Measurements from ENCODE around the gene KMT2C. TPM values are rescaled to one million over a fixed set of nuclear protein-coding genes. Genes with fewer than 3 reads are reported as not detected.

Gene KMT2C
- polyA plus RNA-seq (2012; ENCODE audit: insufficient read depth, insufficient read length, low read depth): 35.5 TPM

DNA sequence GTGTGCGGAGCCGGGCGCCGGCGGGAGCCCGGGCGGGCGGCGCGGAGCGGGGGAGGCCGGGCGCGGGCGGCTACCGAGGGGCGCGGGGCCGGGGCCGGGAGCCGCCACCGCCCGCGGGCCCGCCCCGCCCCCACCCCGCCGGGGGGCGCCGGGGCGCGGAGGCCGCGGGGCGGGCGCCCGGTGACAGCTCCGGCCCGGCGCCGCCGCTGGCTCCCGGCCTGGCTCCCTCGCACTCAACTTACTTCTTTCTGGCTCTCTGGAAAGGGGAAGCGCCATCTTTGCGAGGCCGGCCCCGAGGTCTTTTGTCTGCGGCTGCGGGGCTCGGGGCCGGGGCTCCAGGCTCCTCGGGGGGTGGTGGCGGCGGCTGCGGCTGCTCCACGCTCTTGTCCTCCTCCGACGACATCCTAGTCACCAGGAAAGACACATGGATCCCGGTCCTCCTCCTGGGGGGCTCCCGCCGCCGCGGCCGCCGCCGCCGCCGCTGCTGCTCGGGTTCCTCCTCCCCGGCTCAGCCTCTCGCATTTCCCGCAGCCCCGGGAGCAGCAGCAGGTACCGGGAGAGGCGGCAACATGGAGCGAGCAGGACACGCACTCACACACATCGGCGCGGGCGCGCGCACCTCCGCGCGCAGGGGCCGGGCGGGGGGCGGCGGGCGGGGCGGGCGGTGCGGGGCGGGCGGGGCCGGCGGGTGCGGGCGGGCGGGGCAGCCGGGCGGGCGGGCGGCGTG, at the start of gene KMT2C:
Gene KMT2C (minus strand): TSS at position 620 of the 727 bp plus-strand sequence. CDS start 217 bp downstream, at position 403.
- H3K4me3 ChIP-seq (ENCODE audit: low read depth, low read length): peak within 1 kb of the TSS; percentile 87
- no peaks in the 10 kb centered on the region for H3K9me3 ChIP-seq
- H3K36me3 ChIP-seq: no peaks in the 10 kb centered on the region
- TF ChIP-seq, protein P1, sequence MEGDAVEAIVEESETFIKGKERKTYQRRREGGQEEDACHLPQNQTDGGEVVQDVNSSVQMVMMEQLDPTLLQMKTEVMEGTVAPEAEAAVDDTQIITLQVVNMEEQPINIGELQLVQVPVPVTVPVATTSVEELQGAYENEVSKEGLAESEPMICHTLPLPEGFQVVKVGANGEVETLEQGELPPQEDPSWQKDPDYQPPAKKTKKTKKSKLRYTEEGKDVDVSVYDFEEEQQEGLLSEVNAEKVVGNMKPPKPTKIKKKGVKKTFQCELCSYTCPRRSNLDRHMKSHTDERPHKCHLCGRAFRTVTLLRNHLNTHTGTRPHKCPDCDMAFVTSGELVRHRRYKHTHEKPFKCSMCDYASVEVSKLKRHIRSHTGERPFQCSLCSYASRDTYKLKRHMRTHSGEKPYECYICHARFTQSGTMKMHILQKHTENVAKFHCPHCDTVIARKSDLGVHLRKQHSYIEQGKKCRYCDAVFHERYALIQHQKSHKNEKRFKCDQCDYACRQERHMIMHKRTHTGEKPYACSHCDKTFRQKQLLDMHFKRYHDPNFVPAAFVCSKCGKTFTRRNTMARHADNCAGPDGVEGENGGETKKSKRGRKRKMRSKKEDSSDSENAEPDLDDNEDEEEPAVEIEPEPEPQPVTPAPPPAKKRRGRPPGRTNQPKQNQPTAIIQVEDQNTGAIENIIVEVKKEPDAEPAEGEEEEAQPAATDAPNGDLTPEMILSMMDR (IDR thresholded peaks at IDR 0.05; ENCODE audit: low read depth, low read length): no peak
- no peaks in the 10 kb centered on the region for H3K27me3 ChIP-seq
- DNase-seq: peak; percentile 67
- H3K4me1 ChIP-seq: no peaks in the 10 kb centered on the region

- Histone ChIP-seq H3K9me3 (no peaks in the 10 kb centered on the region), H3K36me3 (no peaks in the 10 kb centered on the region), H3K4me1 (no peaks in the 10 kb centered on the region), H3K4me3 (ENCODE audit: low read depth, low read length) (no peak overlapping the region), H3K27me3 (no peaks in the 10 kb centered on the region)
- DNase-seq: no peak
- TF ChIP-seq, protein P1 (IDR thresholded peaks at IDR 0.05; ENCODE audit: low read depth, low read length): no peak
Observed at GRCh38 chr7:152481082-152481481, 45.3 kb upstream of the KMT2C start.

DNA sequence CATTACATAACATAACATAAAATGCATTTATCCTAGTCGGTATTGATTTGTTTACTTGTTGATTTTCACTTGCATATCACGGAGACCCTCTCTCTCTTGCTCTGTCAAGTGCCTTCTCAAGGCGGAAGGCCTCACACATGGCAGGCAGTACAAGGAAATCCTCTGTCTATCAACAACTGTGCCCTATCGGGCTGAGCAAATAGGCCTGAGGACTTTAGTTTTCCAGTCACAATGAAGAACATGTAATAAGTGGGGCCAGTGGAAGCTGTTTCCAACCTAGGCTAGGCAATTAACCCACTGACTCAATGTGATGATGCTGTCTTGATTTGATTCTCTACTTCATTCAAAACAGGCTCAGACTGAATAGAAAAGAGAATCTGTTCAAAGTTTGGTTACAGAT, 44.9 kb upstream of the KMT2C start:
- H3K27me3 ChIP-seq: no peaks in the 10 kb centered on the region
- no peak for DNase-seq
- TF ChIP-seq, protein P1 (IDR thresholded peaks at IDR 0.05; ENCODE audit: low read depth, low read length): no peak
- no peaks in the 10 kb centered on the region for H3K4me1 ChIP-seq
- no peaks in the 10 kb centered on the region for H3K36me3 ChIP-seq
- no peaks in the 10 kb centered on the region for H3K9me3 ChIP-seq
- H3K4me3 ChIP-seq (ENCODE audit: low read depth, low read length): no peak overlapping the region

GRCh38 chr7:152479595-152479994, 43.8 kb upstream of the KMT2C start:
- no peak for DNase-seq
- no peaks in the 10 kb centered on the region for H3K36me3 ChIP-seq
- no peak overlapping the region for H3K4me3 ChIP-seq (ENCODE audit: low read depth, low read length)
- no peaks in the 10 kb centered on the region for H3K4me1 ChIP-seq
- H3K27me3 ChIP-seq: no peaks in the 10 kb centered on the region
- H3K9me3 ChIP-seq: no peaks in the 10 kb centered on the region
- TF ChIP-seq, protein P1 (IDR thresholded peaks at IDR 0.05; ENCODE audit: low read depth, low read length): no peak

DNA sequence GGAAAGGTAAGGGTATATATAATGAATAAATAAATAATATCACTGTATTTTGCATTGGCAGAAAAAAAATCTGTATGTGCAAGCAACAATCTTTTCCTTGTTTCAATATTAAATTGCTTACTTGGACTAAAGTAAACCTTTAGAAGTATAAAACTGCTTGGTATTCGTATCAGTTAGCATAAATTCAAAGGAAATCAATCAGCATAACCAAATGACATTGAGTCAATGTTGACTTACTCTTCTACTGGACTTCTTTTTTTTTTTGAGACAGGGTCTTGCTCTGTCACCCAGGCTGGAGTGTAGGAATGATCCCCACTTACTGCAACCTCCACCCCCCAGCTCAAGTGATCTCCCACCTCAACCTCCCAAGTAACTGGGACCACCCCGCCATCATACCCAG, 42.3 kb upstream of the KMT2C start:
- no peaks in the 10 kb centered on the region for H3K4me1 ChIP-seq
- no peaks in the 10 kb centered on the region for H3K27me3 ChIP-seq
- no peak overlapping the region for H3K4me3 ChIP-seq (ENCODE audit: low read depth, low read length)
- H3K9me3 ChIP-seq: no peaks in the 10 kb centered on the region
- no peak for DNase-seq
- H3K36me3 ChIP-seq: no peaks in the 10 kb centered on the region
- TF ChIP-seq, protein P1 (IDR thresholded peaks at IDR 0.05; ENCODE audit: low read depth, low read length): no peak

- no peaks in the 10 kb centered on the region for H3K4me1 ChIP-seq
- H3K27me3 ChIP-seq: no peaks in the 10 kb centered on the region
- H3K36me3 ChIP-seq: no peaks in the 10 kb centered on the region
- no peak overlapping the region for H3K4me3 ChIP-seq (ENCODE audit: low read depth, low read length)
- no peak for DNase-seq
- H3K9me3 ChIP-seq: no peaks in the 10 kb centered on the region
- TF ChIP-seq, protein P1 (IDR thresholded peaks at IDR 0.05; ENCODE audit: low read depth, low read length): no peak
Observed at GRCh38 chr7:152477079-152477478, 41.3 kb upstream of the KMT2C start.
